Mammary epithelial cell (primary cell): ENCODE measurements around the gene PIR.

Source experiments
- CTCF ChIP-seq, 2 donors: IDR thresholded peaks in 1 of 2; conservative IDR thresholded peaks in 1 of 2; 2 replicates each; pipeline ENCODE4 v1.5.1; 2011 to 2012; ENCODE audit warnings: inconsistent platforms in 2 of 2, low read length in 2 of 2, mild to moderate bottlenecking in 2 of 2, control low read depth in 1 of 2, low read depth in 1 of 2; ENCODE audit not compliant: insufficient read depth in 1 of 2; ENCODE audit errors: extremely low read depth in 1 of 2
- EZH2 ChIP-seq: IDR thresholded peaks from 2 replicates; pipeline ENCODE4 v1.6.1; 2012; ENCODE audit warnings: low read length, inconsistent platforms, borderline replicate concordance

GRCh38 chrX:15384304-15384703 is 108.8 kb downstream of the PIR start, which contains the start of gene VEGFD:
- TF ChIP-seq CTCF (conservative IDR thresholded peaks at IDR 0.05 in 1 of 2, IDR thresholded peaks at IDR 0.05 in 1 of 2; ENCODE audit: extremely low read depth in 1 of 2, insufficient read depth in 1 of 2, low read depth in 1 of 2, low read length in 2 of 2) (no peak), EZH2 (no peak)
